ENCODE results near the gene MYBL2.
"Not testable (repeated sequence)": the region's sequence is repeated elsewhere in the genome, so short reads cannot be mapped to it uniquely, and the experiment has no call there.

MYBL2 gene

DNA sequence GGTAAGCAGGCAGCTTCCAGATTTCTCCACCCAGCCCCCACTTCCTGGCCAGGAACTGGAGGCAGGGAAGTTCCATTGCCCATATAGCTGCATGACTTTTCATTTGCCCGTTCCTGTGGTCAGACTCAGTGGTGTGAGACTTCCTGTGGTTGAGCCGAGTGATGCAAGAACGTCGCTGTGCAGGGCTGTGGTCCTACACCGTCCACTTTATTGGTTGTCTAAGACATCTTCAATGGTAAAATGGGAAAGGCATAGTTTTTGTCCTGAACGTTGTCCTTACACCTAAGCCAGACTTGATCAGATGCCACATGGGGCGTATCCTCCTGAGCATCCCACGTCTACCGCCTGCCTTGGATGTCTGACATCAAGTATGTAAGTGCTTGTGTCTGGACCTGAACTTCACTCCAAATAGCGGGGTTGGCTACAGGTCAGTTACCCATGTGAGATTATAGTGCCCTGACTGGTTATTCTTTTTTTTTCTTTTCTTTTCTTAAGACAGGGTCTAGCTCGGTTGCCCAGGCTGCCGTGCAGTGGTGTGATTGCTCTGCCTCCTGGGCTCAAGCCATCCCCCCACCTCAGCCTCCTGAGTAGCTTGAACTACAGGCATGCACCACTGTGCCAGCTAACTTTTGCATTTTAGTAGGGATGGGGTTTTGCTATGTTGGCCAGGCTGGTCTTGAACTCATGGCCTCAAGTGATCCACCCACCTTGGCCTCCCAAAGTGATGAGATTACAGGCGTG, 85.8 kb downstream of the MYBL2 start:
- peak; percentile 23 for DNase-seq

DNA sequence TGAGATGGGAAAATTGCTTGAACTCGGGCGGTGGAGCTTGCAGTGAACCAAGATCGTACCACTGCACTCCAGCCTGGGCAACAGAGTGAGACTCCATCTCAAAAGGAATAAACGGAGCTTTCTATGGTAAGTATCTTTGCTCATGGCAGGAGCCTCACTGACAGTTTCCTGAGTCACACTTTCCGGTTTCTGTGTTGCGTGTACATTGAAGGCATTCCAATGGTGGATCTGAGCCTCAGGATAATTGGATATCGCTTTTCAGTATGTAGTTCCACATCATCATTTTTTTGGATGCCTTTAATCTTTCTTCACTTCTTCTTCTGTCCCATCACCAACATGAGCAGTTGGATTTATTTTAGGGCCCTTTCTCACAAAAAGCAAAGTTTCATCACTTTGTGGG, 88.5 kb downstream of the MYBL2 start:
- DNase-seq, result no peak

DNA sequence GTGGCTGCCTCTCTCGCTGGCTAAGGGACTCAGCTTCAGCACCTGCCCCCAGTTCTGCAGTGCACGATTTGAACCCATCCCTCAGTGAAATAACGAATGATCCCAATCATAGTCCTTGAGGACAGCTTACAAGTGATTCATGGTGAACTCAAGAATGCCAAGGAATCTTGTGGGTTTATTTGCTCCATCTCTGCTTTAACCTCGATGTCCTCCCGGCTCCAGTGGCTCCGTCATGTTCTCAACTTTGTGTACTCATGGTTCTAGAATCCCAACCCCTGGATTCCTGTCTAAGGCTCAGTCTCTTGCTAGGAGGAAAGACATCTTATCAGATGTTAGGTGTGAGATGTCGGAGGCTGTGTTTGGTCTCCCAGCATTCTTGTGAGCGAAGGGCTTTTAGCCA, 88.9 kb downstream of the MYBL2 start:
- DNase-seq, result no peak

DNA sequence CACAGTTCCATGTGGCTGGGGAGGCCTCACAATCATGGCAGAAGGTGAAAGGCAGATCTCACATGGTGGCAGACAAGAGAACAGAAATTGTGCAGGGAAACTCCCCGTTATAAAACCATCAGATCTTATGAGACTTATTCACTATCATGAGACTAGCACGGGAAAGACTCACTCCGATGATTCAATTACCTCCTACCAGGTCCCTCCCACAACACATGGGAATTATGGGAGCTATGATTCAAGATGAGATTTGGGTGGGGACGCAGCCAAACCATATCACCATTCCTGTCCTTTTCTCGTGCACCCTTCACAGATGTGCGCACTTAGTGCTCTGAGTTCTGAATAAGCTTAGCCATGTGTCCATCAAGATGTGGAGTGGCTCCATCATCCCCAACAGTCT, 91.0 kb downstream of the MYBL2 start:
- not testable (repeated sequence) for DNase-seq

DNA sequence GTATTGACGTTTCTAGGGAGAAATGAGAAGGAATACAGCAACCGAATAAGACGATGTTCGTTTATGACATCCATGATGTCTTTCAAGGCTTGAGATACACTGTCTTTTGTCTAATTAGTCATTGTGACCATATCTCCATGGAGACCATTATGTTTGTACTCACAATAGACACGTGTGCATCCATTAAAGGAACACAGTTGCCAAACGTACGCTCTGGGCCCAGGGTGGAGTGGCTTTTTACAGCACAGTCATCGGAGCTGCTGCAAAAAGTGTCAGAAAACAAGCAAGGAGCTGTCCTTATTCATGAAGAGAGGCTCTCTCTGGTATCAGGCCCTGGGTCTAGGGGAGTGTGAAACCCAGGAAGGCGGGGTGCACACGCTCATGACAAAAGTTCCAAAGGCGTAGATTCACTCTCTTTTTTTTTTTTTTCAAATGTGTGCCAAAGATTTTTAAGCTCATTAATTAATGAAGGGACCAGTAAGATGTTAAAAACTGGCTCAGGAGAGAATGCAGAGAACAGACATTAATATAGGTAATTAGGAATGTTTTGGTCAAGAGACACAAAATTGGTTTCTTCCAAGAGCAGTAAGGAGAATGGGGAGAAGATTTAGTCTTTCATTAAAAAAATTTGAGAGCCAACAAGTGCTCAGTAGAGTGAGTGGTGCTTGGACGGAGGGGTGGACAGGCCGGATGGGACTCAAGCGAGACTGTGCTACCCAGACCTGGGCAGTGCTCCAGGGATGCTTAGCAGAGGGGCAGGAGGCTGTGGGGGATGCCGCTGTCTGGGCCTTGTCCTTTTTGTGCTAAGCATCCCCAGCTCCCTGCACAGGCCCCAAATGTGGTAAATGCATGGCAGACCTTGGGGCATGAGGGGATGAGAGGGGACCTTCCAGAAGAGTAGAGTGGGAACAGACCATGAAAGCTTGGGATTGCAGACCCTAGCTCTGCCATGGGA, 94.7 kb downstream of the MYBL2 start:
- DNase-seq, result peak; percentile 16

DNA sequence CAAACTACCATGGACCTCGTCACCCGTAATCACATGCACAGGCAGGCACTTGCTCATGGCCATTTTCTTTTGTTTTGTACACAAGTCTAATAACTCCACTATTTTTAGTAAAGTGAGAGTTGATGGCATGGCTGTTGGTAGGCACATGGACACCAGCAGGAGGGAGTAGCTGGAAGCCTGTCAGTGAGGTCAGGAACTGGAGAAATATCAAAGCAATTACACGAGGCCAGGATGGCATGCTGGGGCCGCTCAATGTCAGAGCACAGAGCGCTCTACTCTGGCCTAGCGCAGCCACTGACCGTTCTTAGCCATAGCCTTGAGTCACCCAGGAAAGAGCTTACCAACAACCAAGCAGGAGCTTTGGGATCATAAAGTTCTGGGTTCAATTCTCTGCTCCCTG, 96.0 kb downstream of the MYBL2 start:
- no peak for DNase-seq

DNA sequence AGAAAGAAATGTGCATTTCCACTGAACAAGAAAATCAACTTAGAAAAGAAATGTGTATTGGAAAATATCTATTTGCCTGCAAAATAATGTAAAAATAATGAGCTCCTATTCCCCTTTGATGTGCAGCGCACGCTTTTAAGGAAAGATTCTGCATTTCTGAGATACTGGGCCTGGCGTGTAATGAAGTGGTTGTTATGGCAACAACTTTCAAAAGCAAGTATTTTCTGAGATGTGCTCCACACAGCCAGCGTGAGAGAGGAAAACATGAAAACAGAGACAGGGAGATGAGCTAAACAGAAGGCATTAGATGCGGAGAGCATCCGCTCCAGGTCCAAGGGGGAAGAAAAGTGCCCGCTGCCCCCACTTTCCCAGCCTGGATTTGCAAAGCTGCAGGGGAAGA, 99.0 kb downstream of the MYBL2 start:
- no peak for DNase-seq

All from CD4-positive, alpha-beta T cell treated with Interleukin-4 for 4 hours (primary cell).